IMR-90 (cell line): ENCODE results near the gene NUDT1. TPM values are rescaled to one million over a fixed set of nuclear protein-coding genes. Genes with fewer than 3 reads are reported as not detected.

Source experiments
- ATAC-seq: fragments of 200-7000 bp; cut with Tn5 transposase; 2 replicates; pipeline ENCODE4 v1.9.1; 2020; ENCODE audit warnings: low read depth, mild to moderate bottlenecking, moderate library complexity
- BruUV-seq: library from RNA; stranded (reverse); fragments of 400-500 nt; replicated peaks from 2 replicates; lab custom pipeline; 2021; lab: Mats Ljungman, UMichigan
- CTCF ChIA-PET: fragments of 300-600 bp; formaldehyde crosslinking; extraction: SDS; loops from one replicate; lab custom pipeline; 2021; ENCODE audit warnings: antibody characterized with exemption; lab: Yijun Ruan, JAX
- POLR2A ChIA-PET: fragments of 300-600 bp; sonication (Branson Sonifier 250); formaldehyde crosslinking; loops from one replicate; lab custom pipeline; 2022; ENCODE audit warnings: antibody characterized with exemption; ENCODE audit not compliant: unreplicated experiment; lab: Charles Lee
- DNase-seq: peaks from one replicate; pipeline ENCODE4 v3.0.0; 2013
- H2AFZ ChIP-seq: replicated peaks from 2 replicates; pipeline ENCODE3; 2013; ENCODE audit warnings: low read length, mild to moderate bottlenecking; ENCODE audit not compliant: poor library complexity
- H2AK5ac ChIP-seq: 2 replicates; pipeline ENCODE4 v1.6.1; 2013; ENCODE audit warnings: low read depth, low read length, inconsistent platforms
- H2AK9ac ChIP-seq: replicated peaks from 2 replicates; pipeline ENCODE3; 2013; ENCODE audit warnings: mild to moderate bottlenecking, low read depth, low read length, moderate library complexity; ENCODE audit not compliant: poor library complexity
- H2BK120ac ChIP-seq: 2 replicates; pipeline ENCODE4 v1.6.1; 2013; ENCODE audit warnings: low read depth, low read length, inconsistent platforms
- H2BK15ac ChIP-seq: 3 replicates; pipeline ENCODE4 v1.6.1; 2013; ENCODE audit warnings: low read depth, low read length, inconsistent platforms
- H2BK20ac ChIP-seq: 2 replicates; pipeline ENCODE4 v1.6.1; 2013; ENCODE audit warnings: low read depth, mild to moderate bottlenecking, inconsistent platforms, low read length, moderate library complexity
- H2BK5ac ChIP-seq: 2 replicates; pipeline ENCODE4 v1.6.1; 2013; ENCODE audit warnings: mild to moderate bottlenecking, low read depth, low read length, inconsistent platforms; ENCODE audit not compliant: poor library complexity, severe bottlenecking
- H3K14ac ChIP-seq: replicated peaks from 2 replicates; pipeline ENCODE4 v1.6.1; 2013; ENCODE audit warnings: low read depth, low read length, inconsistent platforms
- H3K18ac ChIP-seq: 2 replicates; pipeline ENCODE4 v1.6.1; 2013; ENCODE audit warnings: low read depth, low read length, control low read depth
- H3K23ac ChIP-seq: 2 replicates; pipeline ENCODE4 v1.6.1; 2013; ENCODE audit warnings: low read depth, low read length, inconsistent platforms
- H3K27ac ChIP-seq: 2 replicates; pipeline ENCODE4 v1.5.1; 2013; ENCODE audit warnings: mild to moderate bottlenecking, control low read depth, low read length; ENCODE audit not compliant: insufficient read depth
- H3K27me3 ChIP-seq: 2 replicates; pipeline ENCODE4 v1.6.1; 2013; ENCODE audit warnings: low read length; ENCODE audit not compliant: control insufficient read depth, insufficient read depth
- H3K36me3 ChIP-seq: 2 replicates; pipeline ENCODE4 v1.6.1; 2013; ENCODE audit warnings: low read length, mixed read lengths; ENCODE audit not compliant: control insufficient read depth, insufficient read depth
- H3K4ac ChIP-seq: 2 replicates; pipeline ENCODE4 v1.6.1; 2013; ENCODE audit warnings: low read depth, low read length, inconsistent platforms
- H3K4me1 ChIP-seq: 2 replicates; pipeline ENCODE4 v1.6.1; 2013; ENCODE audit warnings: low read length, mixed read lengths; ENCODE audit not compliant: control insufficient read depth, insufficient read depth
- H3K4me2 ChIP-seq: 2 replicates; pipeline ENCODE4 v1.6.1; 2013; ENCODE audit warnings: low read depth, mild to moderate bottlenecking, control low read depth, low read length, moderate library complexity
- H3K4me3 ChIP-seq: 2 replicates; pipeline ENCODE4 v1.5.1; 2013; ENCODE audit warnings: low read depth, mild to moderate bottlenecking, control low read depth, low read length, moderate library complexity; ENCODE audit not compliant: insufficient read depth
- H3K56ac ChIP-seq: 2 replicates; pipeline ENCODE4 v1.6.1; 2013; ENCODE audit warnings: low read length, inconsistent platforms; ENCODE audit not compliant: insufficient read depth; ENCODE audit errors: extremely low read depth
- H3K79me1 ChIP-seq, 2 experiments: 2 replicates each; pipeline ENCODE4 v1.6.1; 2013; ENCODE audit warnings: low read length in 2 of 2, inconsistent platforms in 1 of 2, low read depth in 1 of 2
- H3K9ac ChIP-seq: 2 replicates; pipeline ENCODE4 v1.6.1; 2013; ENCODE audit warnings: low read depth, low read length, control low read depth
- H3K9me1 ChIP-seq: 2 replicates; pipeline ENCODE4 v1.6.1; 2013; ENCODE audit warnings: low read length, inconsistent platforms; ENCODE audit not compliant: insufficient read depth
- H3K9me3 ChIP-seq: 2 replicates; pipeline ENCODE4 v1.6.1; 2013; ENCODE audit warnings: low read length; ENCODE audit not compliant: control insufficient read depth, insufficient read depth
- H4K20me1 ChIP-seq: 2 replicates; pipeline ENCODE4 v1.6.1; 2013; ENCODE audit warnings: low read length, inconsistent platforms; ENCODE audit not compliant: insufficient read depth
- H4K5ac ChIP-seq: 2 replicates; pipeline ENCODE4 v1.6.1; 2013; ENCODE audit warnings: mild to moderate bottlenecking, low read depth, low read length, control low read depth
- H4K8ac ChIP-seq, 2 experiments: 2 replicates each; pipeline ENCODE4 v1.6.1; 2013; ENCODE audit warnings: low read depth in 2 of 2, low read length in 2 of 2, control low read depth in 1 of 2, inconsistent platforms in 1 of 2
- H4K91ac ChIP-seq: 2 replicates; pipeline ENCODE4 v1.6.1; 2013; ENCODE audit warnings: low read depth, low read length, inconsistent platforms; ENCODE audit not compliant: insufficient read depth
- BHLHE40 ChIP-seq: fragments of 150-350 bp; IDR thresholded peaks from 2 replicates; pipeline ENCODE4 v1.6.1; 2016; ENCODE audit warnings: mild to moderate bottlenecking, low read depth, low read length
- CTCF ChIP-seq: conservative IDR thresholded peaks from 2 replicates; pipeline ENCODE4 v1.5.1; 2012; ENCODE audit warnings: mild to moderate bottlenecking, low read depth, low read length, improper control_type of control experiment
- FOS ChIP-seq: fragments of 150-350 bp; IDR thresholded peaks from 2 replicates; pipeline ENCODE4 v1.6.1; 2016; ENCODE audit warnings: low read depth, low read length
- MAZ ChIP-seq: IDR thresholded peaks from 2 replicates; pipeline ENCODE4 v1.6.1; 2012; ENCODE audit warnings: low read depth, mild to moderate bottlenecking, low read length, improper control_type of control experiment, moderate library complexity, borderline replicate concordance
- MXI1 ChIP-seq: IDR thresholded peaks from 2 replicates; pipeline ENCODE4 v1.6.1; 2012; ENCODE audit warnings: low read depth, mild to moderate bottlenecking, low read length, moderate library complexity, borderline replicate concordance
- NFE2L2 ChIP-seq: fragments of 150-350 bp; IDR thresholded peaks from 2 replicates; pipeline ENCODE4 v1.6.1; 2016; ENCODE audit warnings: low read depth, mild to moderate bottlenecking, low read length
- RAD21 ChIP-seq: IDR thresholded peaks from 2 replicates; pipeline ENCODE4 v1.6.1; 2012; ENCODE audit warnings: low read length, improper control_type of control experiment
- RFX5 ChIP-seq: IDR thresholded peaks from 2 replicates; pipeline ENCODE4 v1.8.0; 2012; ENCODE audit warnings: low read depth, mild to moderate bottlenecking, low read length, moderate library complexity
- SMC3 ChIP-seq: fragments of 150-350 bp; IDR thresholded peaks from 2 replicates; pipeline ENCODE4 v1.6.1; 2016; ENCODE audit warnings: low read depth, mild to moderate bottlenecking, antibody characterized with exemption, low read length, moderate library complexity
- WGBS, 2 experiments: methylation state at CpG; one replicate each; pipeline versions ENCODE4 v1.1.5 to v1.1.7; 2013; ENCODE audit warnings: missing lambda C conversion rate in 2 of 2; ENCODE audit not compliant: insufficient read length in 1 of 2; ENCODE audit errors: extremely low coverage in 2 of 2; 5-methylcytosine and 5-hydroxymethylcytosine counted together
- dilution Hi-C: fragments of 300-500 bp; cut with HindIII; formaldehyde crosslinking; loops from one replicate; pipeline ENCODE4 v1.14.3; 2018; ENCODE audit warnings: low sequenced_read_pairs; ENCODE audit not compliant: unreplicated experiment
- in situ Hi-C: fragments of 300-500 bp; cut with MboI; formaldehyde crosslinking; loops from 3 replicates; pipeline ENCODE4 v1.14.3; 2019; ENCODE audit warnings: low sequenced_read_pairs, inconsistent platforms, mixed read lengths
- intact Hi-C: fragments of 100-400 bp; cut with micrococcal nuclease; formaldehyde crosslinking; loops from 2 replicates; pipeline ENCODE4 v1.10.0; 2022
- polyA plus RNA-seq, 3 experiments: library from polyadenylated mRNA; depleted of rRNA; stranded (reverse); fragments of >200 nt; gene quantifications; 2 replicates each; pipeline ENCODE4 v1.2.3, GENCODE V29; 2012; ENCODE audit warnings: low replicate concordance in 1 of 3
- total RNA-seq: library from RNA; depleted of rRNA; stranded (reverse); fragments of >200 nt; gene quantifications from 2 replicates; pipeline ENCODE4 v1.2.3, GENCODE V29; 2012

NUDT1 gene
- total and polyA plus RNA-seq, 2 of the 4 experiments (the other 2 are of a cell fraction), result 33.4 to 49.1 TPM

- no peak overlapping the region for H3K9ac ChIP-seq
- H2AK9ac ChIP-seq, result no peak overlapping the region
- no peak overlapping the region for H3K56ac ChIP-seq
- no peak for TF ChIP-seq BHLHE40
- TF ChIP-seq SMC3, result no peak
- TF ChIP-seq RAD21, result no peak
- no peak for TF ChIP-seq CTCF
- no peak for TF ChIP-seq MAZ
- TF ChIP-seq FOS, result no peak
- TF ChIP-seq MXI1, result no peak
- TF ChIP-seq NFE2L2, result no peak
- TF ChIP-seq RFX5, result no peak
- in situ Hi-C loops (loop anchor here (10.0 kb wide), 1 partner anchor 629 kb away; the partner anchor contains the start of gene PSMG3), intact Hi-C loops (loop anchor here (10.0 kb wide), 1 partner anchor 99 kb away; no protein-coding TSS in a partner anchor), dilution Hi-C loops (no loop called here)
- ChIA-PET POLR2A (no interaction called here), CTCF (interaction anchor here (1.0 kb wide), 2 partner anchors 9 to 539 kb away, joined by 3 read pairs; no protein-coding TSS in a partner anchor)
- no peak overlapping the region for H2BK5ac ChIP-seq
- H2BK120ac ChIP-seq, result no peak overlapping the region
- no peak overlapping the region for H3K4me3 ChIP-seq
- H3K4me1 ChIP-seq, result peaks cover 16% of the 10 kb centered on the region
- peaks cover 0 to 22% of the 10 kb centered on the region in 2 experiments for H3K79me1 ChIP-seq
- 0 out of 2 replicates have a peak overlapping the region, but pooled peaks have one; percentile 19 for H3K4ac ChIP-seq
- H2BK20ac ChIP-seq, result no peak overlapping the region
- H3K27ac ChIP-seq, result no peak overlapping the region
- H4K8ac ChIP-seq, result no peak overlapping the region
- H3K9me1 ChIP-seq, result peaks cover 14% of the 10 kb centered on the region
- H3K4me2 ChIP-seq, result no peak overlapping the region
- H2AFZ ChIP-seq, result no peak overlapping the region
- H3K36me3 ChIP-seq, result peaks cover 21% of the 10 kb centered on the region
- 0 out of 2 replicates have a peak overlapping the region, but pooled peaks have one; percentile 2 for H2AK5ac ChIP-seq
- no peaks in the 10 kb centered on the region for H3K27me3 ChIP-seq
- no peak overlapping the region for H3K18ac ChIP-seq
- H4K5ac ChIP-seq, result no peak overlapping the region
- DNase-seq, result peak; percentile 15
- H3K14ac ChIP-seq, result no peak overlapping the region
- no peak overlapping the region for H4K91ac ChIP-seq
- peaks cover 5% of the 10 kb centered on the region for H4K20me1 ChIP-seq
- ATAC-seq, result peak; percentile 45
- H3K9me3 ChIP-seq, result no peaks in the 10 kb centered on the region
- no peak overlapping the region for H3K23ac ChIP-seq
- BruUV-seq, result no TSS peak
- WGBS, 2 experiments, result 49% methylated on average over 5 of the region's 13 CpGs; no CpG with 5 or more reads in 1 of the 2 experiments
- no peak overlapping the region for H2BK15ac ChIP-seq
These were observed 38.2 kb upstream of the NUDT1 start for GRCh38 chr7:2203766-2204300.
